ENCODE data around the gene CA7.

The CA7 gene

DNA sequence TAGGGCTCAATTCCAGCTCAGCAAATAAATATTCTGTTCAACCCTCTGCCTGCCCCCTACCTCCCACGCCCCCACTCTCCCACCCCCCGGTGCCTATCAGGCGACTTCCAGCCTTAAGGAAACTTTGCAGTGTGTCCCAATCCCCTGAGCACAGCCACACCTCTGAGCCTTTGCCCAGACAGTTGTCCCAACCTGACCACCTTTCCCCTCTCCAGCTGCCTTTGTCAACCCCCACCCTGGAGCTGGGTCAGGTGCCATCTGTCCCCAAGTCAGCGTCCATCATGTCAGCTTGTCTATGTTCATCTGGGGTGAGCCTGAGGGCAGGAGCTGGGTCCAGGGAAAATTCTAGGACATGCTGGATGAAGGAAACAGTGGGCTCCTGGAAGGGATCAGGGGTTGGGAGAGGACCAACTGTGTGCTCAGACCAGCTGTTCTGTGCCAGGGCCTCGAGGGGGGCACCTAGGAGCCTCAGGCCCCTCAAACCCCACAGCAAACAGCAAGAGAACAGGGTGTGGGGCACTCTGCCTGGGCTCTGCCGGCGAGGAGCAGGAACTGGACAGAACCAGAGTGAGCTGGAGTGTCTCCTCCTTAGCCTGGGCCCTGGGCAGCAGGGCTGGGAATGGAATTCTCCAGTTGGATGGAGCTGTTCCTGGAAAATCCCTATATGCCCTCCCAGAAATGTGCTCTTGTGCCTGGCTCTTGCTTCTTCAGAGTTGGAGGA lies 56.7 kb downstream of the CA7 start:
- Histone ChIP-seq H3F3A (ENCODE audit: insufficient read depth, low read length) (no peaks in the 10 kb centered on the region), H3K27me3 (replicated peaks; ENCODE audit: insufficient read depth, low read length) (no peaks in the 10 kb centered on the region), H3K4me3 (ENCODE audit: low read length) (no peak overlapping the region), H3K4me1 (ENCODE audit: low read length) (peaks cover 8% of the 10 kb centered on the region), H3K36me3 (replicated peaks; ENCODE audit: insufficient read depth, low read length) (no peaks in the 10 kb centered on the region), H4K20me1 (ENCODE audit: insufficient read depth, low read length) (no peaks in the 10 kb centered on the region), H3K79me2 (ENCODE audit: low read length) (no peaks in the 10 kb centered on the region), H3K9me2 (replicated peaks; ENCODE audit: insufficient read depth, low read length) (no peaks in the 10 kb centered on the region), H3K4me2 (ENCODE audit: low read depth, low read length) (no peak overlapping the region), H3K9me3 (replicated peaks; ENCODE audit: insufficient read depth, low read length) (no peaks in the 10 kb centered on the region), H3K27ac (ENCODE audit: low read length) (no peak overlapping the region), H3K9ac (ENCODE audit: low read length) (no peak overlapping the region), H2AFZ (ENCODE audit: low read length) (no peak overlapping the region)
- TF ChIP-seq, protein P1, sequence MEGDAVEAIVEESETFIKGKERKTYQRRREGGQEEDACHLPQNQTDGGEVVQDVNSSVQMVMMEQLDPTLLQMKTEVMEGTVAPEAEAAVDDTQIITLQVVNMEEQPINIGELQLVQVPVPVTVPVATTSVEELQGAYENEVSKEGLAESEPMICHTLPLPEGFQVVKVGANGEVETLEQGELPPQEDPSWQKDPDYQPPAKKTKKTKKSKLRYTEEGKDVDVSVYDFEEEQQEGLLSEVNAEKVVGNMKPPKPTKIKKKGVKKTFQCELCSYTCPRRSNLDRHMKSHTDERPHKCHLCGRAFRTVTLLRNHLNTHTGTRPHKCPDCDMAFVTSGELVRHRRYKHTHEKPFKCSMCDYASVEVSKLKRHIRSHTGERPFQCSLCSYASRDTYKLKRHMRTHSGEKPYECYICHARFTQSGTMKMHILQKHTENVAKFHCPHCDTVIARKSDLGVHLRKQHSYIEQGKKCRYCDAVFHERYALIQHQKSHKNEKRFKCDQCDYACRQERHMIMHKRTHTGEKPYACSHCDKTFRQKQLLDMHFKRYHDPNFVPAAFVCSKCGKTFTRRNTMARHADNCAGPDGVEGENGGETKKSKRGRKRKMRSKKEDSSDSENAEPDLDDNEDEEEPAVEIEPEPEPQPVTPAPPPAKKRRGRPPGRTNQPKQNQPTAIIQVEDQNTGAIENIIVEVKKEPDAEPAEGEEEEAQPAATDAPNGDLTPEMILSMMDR (IDR thresholded peaks at IDR 0.05; ENCODE audit: low read length), result no peak
- TF ChIP-seq EZH2phosphoT487 (IDR thresholded peaks at IDR 0.05; ENCODE audit: low read length) (no peak), EZH2 (optimal IDR thresholded peaks at IDR 0.05; ENCODE audit: low read depth, low read length) (no peak)
- DNase-seq, result no peak

DNA sequence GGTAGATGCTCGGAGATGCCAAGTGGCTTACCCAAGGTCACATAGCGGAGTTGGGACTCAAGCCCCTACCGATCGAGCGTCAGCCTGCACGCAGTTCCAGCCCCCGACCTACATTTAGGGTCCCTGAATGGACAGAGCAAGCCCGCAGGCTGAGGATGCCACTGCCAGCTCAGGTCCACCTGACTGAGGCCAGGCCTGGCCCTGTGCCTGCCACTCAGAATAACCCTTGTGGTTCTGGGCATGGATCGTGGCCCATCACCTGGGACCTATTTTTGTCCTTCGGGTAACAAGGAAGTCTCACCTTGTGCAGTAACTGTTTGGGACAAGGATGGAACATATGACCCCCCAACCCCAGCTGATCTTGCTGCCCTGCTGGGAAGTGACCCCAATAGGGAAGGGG lies 57.4 kb downstream of the CA7 start:
- Histone ChIP-seq H4K20me1 (ENCODE audit: insufficient read depth, low read length) (no peaks in the 10 kb centered on the region), H3K27ac (ENCODE audit: low read length) (no peak overlapping the region), H3K36me3 (replicated peaks; ENCODE audit: insufficient read depth, low read length) (no peaks in the 10 kb centered on the region), H3K79me2 (ENCODE audit: low read length) (no peaks in the 10 kb centered on the region), H3K9me3 (replicated peaks; ENCODE audit: insufficient read depth, low read length) (no peaks in the 10 kb centered on the region), H2AFZ (ENCODE audit: low read length) (no peak overlapping the region), H3K27me3 (replicated peaks; ENCODE audit: insufficient read depth, low read length) (no peaks in the 10 kb centered on the region), H3K4me2 (ENCODE audit: low read depth, low read length) (no peak overlapping the region), H3K4me3 (ENCODE audit: low read length) (no peak overlapping the region), H3K9ac (ENCODE audit: low read length) (no peak overlapping the region), H3K4me1 (ENCODE audit: low read length) (peaks cover 11% of the 10 kb centered on the region), H3F3A (ENCODE audit: insufficient read depth, low read length) (no peaks in the 10 kb centered on the region), H3K9me2 (replicated peaks; ENCODE audit: insufficient read depth, low read length) (no peaks in the 10 kb centered on the region)
- no peak for TF ChIP-seq EZH2 (optimal IDR thresholded peaks at IDR 0.05; ENCODE audit: low read depth, low read length)
- TF ChIP-seq EZH2phosphoT487 (IDR thresholded peaks at IDR 0.05; ENCODE audit: low read length), result no peak
- TF ChIP-seq, protein P1 (IDR thresholded peaks at IDR 0.05; ENCODE audit: low read length), result no peak
- DNase-seq, result no peak

DNA sequence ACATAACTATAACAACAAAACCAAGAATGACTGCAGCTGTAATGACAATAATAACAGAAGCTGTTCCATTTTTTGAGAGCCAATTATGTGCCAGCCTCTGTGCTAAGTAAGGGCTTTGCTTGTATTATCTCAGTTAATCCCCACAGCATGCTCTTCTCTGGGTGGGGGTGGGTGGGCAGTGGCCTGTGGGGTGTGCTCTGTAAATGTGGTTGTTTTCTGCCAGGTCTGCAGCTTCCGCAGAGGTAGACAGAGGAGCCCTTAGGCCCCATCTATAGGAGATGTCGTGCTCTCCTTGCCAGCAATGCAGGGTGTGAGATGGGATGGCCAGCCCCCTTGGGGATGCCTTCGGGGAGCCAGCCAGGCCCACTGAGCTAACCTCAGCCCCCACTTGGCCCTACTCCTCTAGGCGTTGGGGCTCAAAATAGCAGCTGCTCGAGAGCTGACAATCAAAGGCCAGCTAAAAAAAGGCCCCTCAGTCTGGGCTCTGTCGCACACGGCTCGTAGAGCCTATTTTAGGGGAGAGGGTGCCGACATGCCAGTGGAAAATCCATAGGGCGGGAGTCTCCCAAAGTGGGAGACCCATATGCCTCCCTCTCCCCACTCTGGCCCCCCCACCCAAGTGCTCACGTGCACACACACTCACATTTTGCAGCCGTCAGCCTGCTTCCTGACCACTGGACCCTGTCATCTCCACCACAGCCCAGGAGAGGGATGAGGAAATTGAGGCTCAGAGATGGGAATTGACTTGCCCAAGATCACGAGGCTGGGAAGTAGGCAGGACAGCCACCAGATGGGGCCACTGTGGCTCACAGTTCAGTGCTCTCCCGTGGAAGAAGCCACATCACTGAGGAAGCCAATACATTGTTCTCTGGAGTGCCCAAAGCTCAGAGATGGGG lies 58.7 kb downstream of the CA7 start:
- Histone ChIP-seq H4K20me1 (ENCODE audit: insufficient read depth, low read length) (no peaks in the 10 kb centered on the region), H3K36me3 (replicated peaks; ENCODE audit: insufficient read depth, low read length) (no peaks in the 10 kb centered on the region), H3K4me2 (ENCODE audit: low read depth, low read length) (no peak overlapping the region), H3K9me2 (replicated peaks; ENCODE audit: insufficient read depth, low read length) (no peaks in the 10 kb centered on the region), H3K4me1 (ENCODE audit: low read length) (peaks cover 11% of the 10 kb centered on the region), H3K79me2 (ENCODE audit: low read length) (no peaks in the 10 kb centered on the region), H2AFZ (ENCODE audit: low read length) (no peak overlapping the region), H3K9me3 (replicated peaks; ENCODE audit: insufficient read depth, low read length) (no peaks in the 10 kb centered on the region), H3K27ac (ENCODE audit: low read length) (no peak overlapping the region), H3K27me3 (replicated peaks; ENCODE audit: insufficient read depth, low read length) (no peaks in the 10 kb centered on the region), H3F3A (ENCODE audit: insufficient read depth, low read length) (no peaks in the 10 kb centered on the region), H3K4me3 (ENCODE audit: low read length) (no peak overlapping the region), H3K9ac (ENCODE audit: low read length) (no peak overlapping the region)
- DNase-seq, result no peak
- TF ChIP-seq EZH2 (optimal IDR thresholded peaks at IDR 0.05; ENCODE audit: low read depth, low read length) (no peak), EZH2phosphoT487 (IDR thresholded peaks at IDR 0.05; ENCODE audit: low read length) (no peak)
- TF ChIP-seq, protein P1 (IDR thresholded peaks at IDR 0.05; ENCODE audit: low read length), result no peak
